NT2/D1 (cell line): Measurements from ENCODE around the gene ZSWIM5.
"Not testable (repeated sequence)": the region's sequence is repeated elsewhere in the genome, so short reads cannot be mapped to it uniquely, and the experiment has no call there.

Experiments
- SUZ12 ChIP-seq: IDR thresholded peaks from 2 replicates; pipeline ENCODE4 v1.6.1; 2011; ENCODE audit not compliant: insufficient read length, insufficient read depth; ENCODE audit errors: extremely low read depth
- YY1 ChIP-seq: IDR thresholded peaks from 2 replicates; pipeline ENCODE4 v1.6.1; 2011; ENCODE audit not compliant: insufficient read length, insufficient read depth

DNA sequence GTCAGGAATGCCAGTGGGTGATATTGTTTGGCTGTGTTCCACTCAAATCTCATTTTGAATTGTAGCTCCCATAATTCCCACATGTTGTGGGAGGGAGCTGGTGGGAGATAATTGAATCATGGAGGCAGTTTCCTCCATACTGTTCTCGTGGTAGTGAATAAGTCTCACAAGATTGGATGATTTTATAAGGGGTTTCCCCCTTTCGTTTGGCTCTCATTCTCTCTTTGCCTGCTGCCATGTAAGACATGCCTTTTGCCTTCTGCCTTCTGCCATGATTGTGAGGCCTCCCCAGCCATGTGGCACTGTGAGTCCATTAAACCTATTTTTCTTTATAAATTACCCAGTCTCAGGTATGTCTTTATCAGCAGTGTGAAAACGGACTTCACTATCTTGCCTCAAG lies 40.0 kb upstream of the ZSWIM5 start:
- not testable (repeated sequence) for TF ChIP-seq YY1, SUZ12
